Activated naive CD4-positive, alpha-beta T cell treated with anti-CD3 and anti-CD28 coated beads, Interleukin-2, amount 50 U/mL, for 24 hours (primary cell): Measurements from ENCODE around the gene PLK3.
A peak's percentile ranks its signal among the peaks of the same experiment; 100 is the strongest.
"Not testable (repeated sequence)": the region's sequence is repeated elsewhere in the genome, so short reads cannot be mapped to it uniquely, and the experiment has no call there.

Source experiments
- H3K27ac Mint-ChIP-seq: one replicate; pipeline ENCODE4 v1.8.0; 2021; ENCODE audit warnings: mild to moderate bottlenecking, mixed read lengths
- H3K27me3 Mint-ChIP-seq: one replicate; pipeline ENCODE4 v1.8.0; 2021; ENCODE audit warnings: mixed read lengths
- H3K36me3 Mint-ChIP-seq: one replicate; pipeline ENCODE4 v1.8.0; 2021; ENCODE audit warnings: mixed read lengths
- H3K4me1 Mint-ChIP-seq: one replicate; pipeline ENCODE4 v1.8.0; 2021; ENCODE audit warnings: mixed read lengths
- H3K4me3 Mint-ChIP-seq: one replicate; pipeline ENCODE4 v1.8.0; 2021; ENCODE audit warnings: mild to moderate bottlenecking, mixed read lengths
- H3K9me3 Mint-ChIP-seq: one replicate; pipeline ENCODE4 v1.8.0; 2021; ENCODE audit warnings: mixed read lengths

The PLK3 gene

DNA sequence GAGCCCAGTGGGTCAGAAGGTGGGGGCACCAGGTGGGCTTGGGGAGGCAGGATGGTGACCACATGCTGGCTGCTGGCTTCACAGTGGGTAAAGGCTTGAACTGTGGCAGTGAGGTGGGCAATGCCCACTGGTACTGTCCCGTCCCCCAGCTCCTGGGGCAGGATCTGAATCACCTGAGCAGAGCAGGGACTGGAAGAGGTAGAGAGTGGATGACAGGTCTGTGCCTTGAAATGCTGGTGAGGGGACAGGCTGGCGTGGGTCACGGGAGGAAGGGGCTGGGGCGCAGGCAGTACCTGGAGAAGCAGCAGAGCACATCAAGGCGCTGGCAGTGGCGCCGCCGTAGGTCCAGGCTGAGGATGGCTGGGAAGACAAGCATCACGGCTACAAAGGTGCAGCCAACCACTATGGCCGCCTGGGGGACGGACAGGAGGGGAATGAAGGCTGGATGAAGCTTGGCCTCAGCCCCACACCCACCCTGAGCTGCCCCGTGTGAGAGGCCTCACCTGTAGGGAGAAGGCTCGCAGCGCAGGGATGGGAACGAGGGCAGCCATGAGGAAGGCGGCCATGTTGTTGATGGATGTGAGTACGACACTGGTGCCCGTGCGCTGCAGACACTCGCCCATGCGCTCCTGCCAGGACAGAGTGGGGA is 27.9 kb downstream of the PLK3 start:
- Mint-ChIP-seq H3K9me3 (no peaks in the 10 kb centered on the region), H3K27ac (no peak overlapping the region), H3K4me1 (no peaks in the 10 kb centered on the region), H3K4me3 (no peak overlapping the region), H3K36me3 (no peaks in the 10 kb centered on the region), H3K27me3 (no peaks in the 10 kb centered on the region)

DNA sequence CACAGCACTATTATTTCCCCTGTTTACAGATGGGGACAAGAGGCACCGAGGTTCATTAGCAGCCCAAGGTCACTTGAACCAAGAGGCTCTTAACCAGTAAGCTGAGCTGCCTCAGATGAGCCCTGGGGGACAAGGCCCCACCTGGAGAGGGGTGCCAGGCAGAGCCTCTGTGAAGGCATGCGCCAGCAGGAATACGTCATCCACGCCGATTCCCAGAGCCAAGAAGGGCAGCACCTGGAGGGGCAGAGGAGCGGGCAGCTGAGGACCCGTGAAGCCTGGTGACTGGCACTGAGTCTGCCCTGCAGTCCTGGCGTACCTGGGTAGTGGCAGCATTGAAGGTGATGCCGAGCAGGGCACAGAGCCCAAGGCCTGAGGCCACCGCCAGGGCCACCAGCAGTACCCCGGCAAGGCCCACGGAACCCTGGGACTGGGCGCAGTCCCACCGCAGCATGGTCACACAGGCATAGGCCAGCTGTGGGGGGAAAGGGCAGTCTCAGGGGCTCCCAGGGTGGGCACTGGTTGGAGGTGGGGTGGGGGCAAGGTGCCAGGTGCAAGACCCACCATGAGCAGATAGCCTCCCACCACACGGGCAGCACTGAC is 28.8 kb downstream of the PLK3 start:
- Mint-ChIP-seq H3K27me3 (no peaks in the 10 kb centered on the region), H3K4me3 (no peak overlapping the region), H3K27ac (no peak overlapping the region), H3K4me1 (no peaks in the 10 kb centered on the region), H3K36me3 (no peaks in the 10 kb centered on the region), H3K9me3 (no peaks in the 10 kb centered on the region)

GRCh38 chr1:44829506-44830384 is 29.6 kb downstream of the PLK3 start:
- Mint-ChIP-seq H3K4me1 (no peaks in the 10 kb centered on the region), H3K36me3 (no peaks in the 10 kb centered on the region), H3K4me3 (no peak overlapping the region), H3K27me3 (no peaks in the 10 kb centered on the region), H3K9me3 (no peaks in the 10 kb centered on the region), H3K27ac (no peak overlapping the region)

GRCh38 chr1:44830900-44831304 is 30.7 kb downstream of the PLK3 start:
- Mint-ChIP-seq H3K4me1 (peaks cover 5% of the 10 kb centered on the region), H3K27me3 (no peaks in the 10 kb centered on the region)

GRCh38 chr1:44831516-44831915 is 31.3 kb downstream of the PLK3 start:
- peaks cover 7% of the 10 kb centered on the region for H3K4me1 Mint-ChIP-seq
- H3K4me3 Mint-ChIP-seq = no peak overlapping the region
- H3K27me3 Mint-ChIP-seq = no peaks in the 10 kb centered on the region
- H3K9me3 Mint-ChIP-seq = no peaks in the 10 kb centered on the region
- no peaks in the 10 kb centered on the region for H3K36me3 Mint-ChIP-seq
- no peak overlapping the region for H3K27ac Mint-ChIP-seq

More at GRCh38 chr1:44830900-44831304, 30.7 kb downstream of the PLK3 start:
- no peaks in the 10 kb centered on the region for H3K36me3 Mint-ChIP-seq
- no peaks in the 10 kb centered on the region for H3K9me3 Mint-ChIP-seq
- no peak overlapping the region for H3K27ac Mint-ChIP-seq
- no peak overlapping the region for H3K4me3 Mint-ChIP-seq

DNA sequence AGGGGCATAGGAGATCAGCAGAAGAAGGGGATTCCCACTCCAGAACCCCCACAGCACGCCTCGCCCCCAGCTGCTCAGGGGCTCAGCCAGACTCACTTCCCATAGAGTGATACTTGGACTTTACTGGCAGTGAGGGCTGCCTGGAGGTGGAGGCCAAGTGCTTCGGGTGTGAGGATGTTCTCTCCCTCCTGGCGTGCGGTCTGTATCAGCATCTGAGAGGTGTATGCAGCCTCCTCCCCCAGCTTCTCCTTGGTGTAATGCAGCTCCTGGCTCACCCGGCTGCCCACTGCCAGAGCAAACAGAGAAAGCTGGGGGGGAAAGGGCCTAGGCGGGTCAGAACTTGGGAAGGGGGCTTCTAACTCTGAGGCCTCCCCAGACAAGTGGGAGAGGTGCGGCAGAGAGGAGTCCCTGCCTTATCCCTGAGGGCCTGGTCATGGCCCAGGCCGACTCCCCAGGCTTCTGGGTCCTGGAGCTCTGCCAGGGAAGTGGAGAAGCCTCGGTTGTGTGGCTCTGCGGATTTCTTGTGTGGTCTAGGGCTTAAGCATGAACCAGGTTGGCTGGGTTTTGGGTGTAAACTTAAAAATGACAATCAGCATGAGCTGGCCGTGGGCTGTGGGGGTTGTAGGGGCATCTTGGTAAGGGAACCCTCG is 32.0 kb downstream of the PLK3 start:
- H3K9me3 Mint-ChIP-seq = no peaks in the 10 kb centered on the region
- no peak overlapping the region for H3K27ac Mint-ChIP-seq
- peaks cover 7% of the 10 kb centered on the region for H3K4me1 Mint-ChIP-seq
- no peaks in the 10 kb centered on the region for H3K27me3 Mint-ChIP-seq
- H3K36me3 Mint-ChIP-seq = no peaks in the 10 kb centered on the region
- no peak overlapping the region for H3K4me3 Mint-ChIP-seq

DNA sequence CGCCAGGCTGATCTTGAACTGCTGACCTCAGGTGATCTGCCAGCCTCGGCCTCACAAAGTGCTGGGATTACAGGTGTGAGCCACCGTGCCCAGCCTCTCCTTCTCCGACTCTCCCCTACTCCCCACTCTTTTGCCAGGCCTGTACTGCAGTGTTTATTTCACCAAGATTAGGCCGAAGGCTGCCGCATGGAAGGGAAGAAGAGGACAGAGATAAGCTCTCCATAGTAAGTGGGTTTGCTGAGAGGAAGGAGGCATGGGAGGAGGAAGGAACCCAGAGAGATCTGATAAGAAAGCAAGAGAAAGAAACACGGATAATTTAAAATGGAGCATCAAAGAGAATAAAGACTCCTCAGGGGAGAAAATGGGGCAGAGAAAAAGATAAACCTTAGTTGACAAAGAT is 34.2 kb downstream of the PLK3 start:
- H3K36me3 Mint-ChIP-seq = no peaks in the 10 kb centered on the region
- peaks cover 7% of the 10 kb centered on the region for H3K4me1 Mint-ChIP-seq
- H3K9me3 Mint-ChIP-seq = no peaks in the 10 kb centered on the region
- no peak overlapping the region for H3K4me3 Mint-ChIP-seq
- H3K27ac Mint-ChIP-seq = no peak overlapping the region
- H3K27me3 Mint-ChIP-seq = no peaks in the 10 kb centered on the region

DNA sequence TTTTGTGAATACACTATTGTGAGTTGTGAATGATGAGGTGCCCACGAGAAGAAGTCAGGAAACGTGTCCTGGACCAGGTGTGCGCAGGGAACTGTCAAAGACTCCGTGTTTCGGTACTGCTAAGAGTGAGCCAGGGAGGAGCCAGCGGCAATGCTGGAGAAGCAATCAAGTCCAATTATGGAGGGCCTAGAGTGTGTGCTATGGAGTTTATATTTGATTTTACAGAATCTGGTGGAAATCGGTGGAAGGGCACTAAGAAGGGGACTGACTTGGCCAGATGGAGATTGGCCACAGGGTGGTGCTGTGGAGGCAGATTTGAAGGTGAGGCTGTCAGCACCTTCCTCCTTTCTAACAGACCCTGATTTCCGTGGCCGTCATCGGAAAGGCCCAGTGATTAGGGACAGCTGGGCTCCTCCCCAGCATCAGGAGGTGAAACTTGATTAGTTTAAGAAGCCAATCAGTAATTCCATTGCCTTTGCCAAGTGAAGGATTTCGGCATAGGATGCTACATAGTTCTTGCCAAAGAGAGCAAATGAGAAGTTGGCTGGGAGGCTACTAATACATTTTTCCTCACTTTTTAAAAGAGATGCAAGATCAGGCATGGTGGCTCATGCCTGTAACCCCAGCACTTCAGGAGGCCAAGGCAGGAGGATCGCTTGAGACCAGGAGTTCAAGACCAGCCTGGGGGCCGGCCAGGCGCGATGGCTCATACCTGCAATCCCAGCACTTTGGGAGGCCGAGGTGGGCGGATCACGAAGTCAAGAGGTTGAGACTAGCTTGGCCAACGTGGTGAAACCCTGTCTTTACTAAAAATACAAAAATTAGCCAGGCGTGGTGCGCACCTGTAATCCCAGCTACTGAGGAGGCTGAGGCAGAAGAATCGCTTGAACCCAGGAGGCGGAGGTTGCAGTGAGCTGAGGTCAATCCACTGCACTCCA is 35.8 kb downstream of the PLK3 start:
- H3K4me1 Mint-ChIP-seq = peaks cover 7% of the 10 kb centered on the region
- H3K36me3 Mint-ChIP-seq = no peaks in the 10 kb centered on the region
- no peaks in the 10 kb centered on the region for H3K9me3 Mint-ChIP-seq
- peak overlapping the region; percentile 0 for H3K27ac Mint-ChIP-seq
- peaks cover 2% of the 10 kb centered on the region for H3K27me3 Mint-ChIP-seq
- H3K4me3 Mint-ChIP-seq = peak overlapping the region; percentile 47

GRCh38 chr1:44838294-44838693 is 38.1 kb downstream of the PLK3 start:
- not testable (repeated sequence) for H3K36me3 Mint-ChIP-seq, H3K9me3 Mint-ChIP-seq, H3K4me3 Mint-ChIP-seq, H3K27ac Mint-ChIP-seq
- peaks cover 11% of the 10 kb centered on the region for H3K4me1 Mint-ChIP-seq
- H3K27me3 Mint-ChIP-seq = peaks cover 13% of the 10 kb centered on the region

DNA sequence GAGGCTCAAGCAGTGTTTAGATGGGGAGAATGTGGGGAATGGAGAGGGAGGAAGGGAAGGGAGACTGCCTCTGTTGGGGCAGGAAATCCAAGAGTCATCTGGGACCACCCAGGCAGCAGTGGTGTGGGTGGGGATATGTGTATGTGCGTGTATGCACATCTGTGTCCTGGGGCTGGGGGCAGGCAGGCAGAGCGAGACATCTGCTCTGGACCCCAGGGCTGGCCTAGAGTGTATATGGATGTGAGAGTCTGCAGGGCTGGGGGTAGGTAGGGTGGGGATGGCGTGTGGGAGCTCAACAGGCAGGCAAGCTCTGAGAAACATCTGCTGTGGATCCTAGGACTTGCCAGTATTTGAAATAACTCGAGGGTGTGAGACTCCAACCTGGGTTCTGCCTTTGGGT is 39.4 kb downstream of the PLK3 start:
- Mint-ChIP-seq H3K36me3 (peaks cover 4% of the 10 kb centered on the region), H3K4me3 (no peak overlapping the region), H3K4me1 (peaks cover 11% of the 10 kb centered on the region), H3K9me3 (no peaks in the 10 kb centered on the region), H3K27me3 (peaks cover 13% of the 10 kb centered on the region), H3K27ac (no peak overlapping the region)

- Mint-ChIP-seq H3K36me3 (peaks cover 6% of the 10 kb centered on the region), H3K27me3 (peaks cover 13% of the 10 kb centered on the region), H3K4me3 (peak overlapping the region; percentile 58), H3K4me1 (peaks cover 4% of the 10 kb centered on the region), H3K27ac (no peak overlapping the region), H3K9me3 (no peaks in the 10 kb centered on the region)
Measured at GRCh38 chr1:44842486-44842861, 42.3 kb downstream of the PLK3 start.

GRCh38 chr1:44842862-44843655 is 42.9 kb downstream of the PLK3 start, which contains the start of gene PTCH2:
Gene PTCH2 (minus strand): TSS chr1:44843253. CDS start chr1:44842932, 321 bp downstream.
- H3K27me3 Mint-ChIP-seq = peaks cover 13% of the 10 kb centered on the region
- H3K4me1 Mint-ChIP-seq = peaks cover 4% of the 10 kb centered on the region
- H3K4me3 Mint-ChIP-seq = peak within 1 kb of the TSS; percentile 76
- no peaks in the 10 kb centered on the region for H3K9me3 Mint-ChIP-seq
- H3K27ac Mint-ChIP-seq = peak within 1 kb of the TSS; percentile 76
- H3K36me3 Mint-ChIP-seq = peaks cover 6% of the 10 kb centered on the region

- no peak overlapping the region for H3K4me3 Mint-ChIP-seq
- H3K27ac Mint-ChIP-seq = no peak overlapping the region
- H3K4me1 Mint-ChIP-seq = peaks cover 19% of the 10 kb centered on the region
- peaks cover 4% of the 10 kb centered on the region for H3K27me3 Mint-ChIP-seq
- no peaks in the 10 kb centered on the region for H3K9me3 Mint-ChIP-seq
- peaks cover 12% of the 10 kb centered on the region for H3K36me3 Mint-ChIP-seq
Measured at GRCh38 chr1:44846985-44847384, 46.8 kb downstream of the PLK3 start.

DNA sequence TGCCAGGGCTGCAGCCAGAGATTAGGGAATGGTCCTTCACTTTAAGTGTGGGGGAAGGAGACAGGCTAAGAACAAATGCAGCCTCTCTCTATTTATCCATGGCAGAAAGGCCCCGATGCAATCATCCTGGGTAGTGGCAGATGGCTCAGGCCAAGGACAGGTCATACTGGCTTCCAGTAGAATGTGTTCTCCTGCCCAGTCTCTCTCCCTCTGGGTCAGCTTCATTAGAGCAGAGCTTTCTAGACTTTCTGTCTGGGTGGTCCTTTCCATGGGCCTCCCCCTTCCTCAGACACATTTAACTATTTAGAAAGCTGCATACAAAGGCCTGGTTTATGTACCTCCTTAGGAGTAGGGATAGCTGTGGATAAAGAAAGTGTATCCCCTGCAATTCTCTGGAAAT is 47.7 kb downstream of the PLK3 start:
- peaks cover 15% of the 10 kb centered on the region for H3K4me1 Mint-ChIP-seq
- H3K27ac Mint-ChIP-seq = no peak overlapping the region
- H3K4me3 Mint-ChIP-seq = no peak overlapping the region
- H3K9me3 Mint-ChIP-seq = no peaks in the 10 kb centered on the region
- H3K36me3 Mint-ChIP-seq = peaks cover 15% of the 10 kb centered on the region
- no peaks in the 10 kb centered on the region for H3K27me3 Mint-ChIP-seq
